ENCODE results near the gene SHH.

The SHH gene

GRCh38 chr7:155762036-155762435, 50.2 kb downstream of the SHH start:
- no peak for DNase-seq

DNA sequence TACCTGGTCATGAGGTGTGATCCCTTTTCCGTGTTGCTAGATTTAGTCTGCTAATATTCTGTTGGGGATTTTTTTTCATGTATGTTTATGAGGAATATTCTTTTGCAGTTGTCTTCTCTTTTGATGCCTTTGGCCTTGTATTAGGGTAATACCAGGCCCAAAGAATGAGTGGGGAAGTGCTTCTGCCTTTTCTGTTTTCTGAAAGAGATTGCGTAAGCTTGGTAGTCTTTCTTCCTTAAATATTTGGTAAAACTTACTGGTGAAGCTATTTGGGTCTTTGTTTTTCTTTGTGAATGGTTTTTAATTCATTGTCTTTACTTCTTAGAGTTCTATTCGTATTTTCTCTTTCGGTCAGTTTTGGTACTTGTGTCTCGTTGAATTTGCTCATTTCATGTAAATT, 51.1 kb downstream of the SHH start:
- DNase-seq, result no peak

- no peak for DNase-seq
These were observed 52.4 kb downstream of the SHH start for GRCh38 chr7:155759740-155760430.

DNA sequence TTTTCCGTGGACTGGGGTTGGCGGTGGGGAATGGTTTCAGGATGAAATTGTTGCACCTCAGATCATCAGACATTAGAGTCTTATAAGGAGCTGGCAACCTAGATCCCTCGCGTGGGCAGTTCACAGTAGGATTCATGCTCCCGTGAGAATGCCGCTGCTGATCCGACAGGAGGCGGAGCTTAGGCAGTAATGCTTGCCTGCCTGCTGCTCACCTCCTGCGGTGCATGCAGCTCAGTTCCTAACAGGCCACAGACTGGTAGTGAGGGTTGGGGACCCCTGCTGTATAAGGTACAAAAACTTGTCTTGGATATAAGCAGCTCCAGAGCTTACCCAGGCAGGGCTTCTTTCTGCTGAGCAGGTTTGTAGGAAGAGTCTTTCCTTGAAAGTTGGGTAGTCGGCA, 53.9 kb downstream of the SHH start:
- DNase-seq, result no peak

DNA sequence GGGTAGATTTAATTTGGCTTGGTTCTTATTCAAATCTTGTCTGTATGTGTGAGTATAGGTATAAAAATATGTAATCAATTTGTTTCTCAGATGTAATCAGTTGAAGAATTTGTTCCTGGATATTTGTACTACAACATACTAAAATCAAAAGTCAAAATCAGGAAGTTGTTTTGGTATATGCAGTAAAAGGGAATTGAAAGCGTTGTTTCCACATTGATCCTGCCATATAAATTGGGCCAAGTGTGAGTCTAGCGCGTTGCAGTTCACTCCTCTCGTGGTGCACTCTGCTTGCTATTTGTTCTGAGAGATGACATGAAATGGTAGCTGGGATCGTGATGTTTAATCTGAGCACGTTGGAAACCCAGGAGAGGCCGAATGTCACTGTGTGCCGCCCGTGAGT, 55.9 kb downstream of the SHH start:
- DNase-seq, result no peak

GRCh38 chr7:155755026-155755425, 57.2 kb downstream of the SHH start:
- DNase-seq, result no peak

GRCh38 chr7:155754165-155754564, 58.1 kb downstream of the SHH start:
- no peak for DNase-seq

DNA sequence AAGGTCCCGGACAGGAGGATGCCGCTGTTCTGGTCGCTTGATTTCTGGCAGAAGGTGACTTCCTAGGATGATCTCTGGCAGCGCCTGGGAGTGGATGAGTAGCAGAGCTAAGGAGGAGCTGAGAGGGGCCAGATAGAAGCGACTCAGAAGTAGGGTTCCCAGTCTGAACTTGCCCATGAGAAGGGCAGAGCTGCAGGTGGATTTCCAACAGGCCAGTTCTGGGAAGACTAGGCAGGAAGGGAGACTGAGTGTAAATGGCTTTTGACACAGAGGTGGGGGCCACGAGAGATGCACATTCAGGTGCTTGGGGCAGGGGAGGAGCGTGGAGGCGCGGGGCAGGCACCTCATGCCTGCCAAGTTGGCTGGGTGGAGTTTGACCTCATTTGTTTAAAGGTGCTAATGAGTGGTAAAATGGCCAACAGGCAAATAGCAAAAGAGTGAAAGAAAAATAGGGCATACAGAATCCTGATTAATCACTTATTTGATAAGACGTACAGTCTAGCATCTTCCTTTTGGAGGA, 58.8 kb downstream of the SHH start:
- DNase-seq, result no peak

GRCh38 chr7:155752756-155753445, 59.4 kb downstream of the SHH start:
- no peak for DNase-seq

GRCh38 chr7:155751409-155751808, 60.9 kb downstream of the SHH start:
- DNase-seq, result no peak

DNA sequence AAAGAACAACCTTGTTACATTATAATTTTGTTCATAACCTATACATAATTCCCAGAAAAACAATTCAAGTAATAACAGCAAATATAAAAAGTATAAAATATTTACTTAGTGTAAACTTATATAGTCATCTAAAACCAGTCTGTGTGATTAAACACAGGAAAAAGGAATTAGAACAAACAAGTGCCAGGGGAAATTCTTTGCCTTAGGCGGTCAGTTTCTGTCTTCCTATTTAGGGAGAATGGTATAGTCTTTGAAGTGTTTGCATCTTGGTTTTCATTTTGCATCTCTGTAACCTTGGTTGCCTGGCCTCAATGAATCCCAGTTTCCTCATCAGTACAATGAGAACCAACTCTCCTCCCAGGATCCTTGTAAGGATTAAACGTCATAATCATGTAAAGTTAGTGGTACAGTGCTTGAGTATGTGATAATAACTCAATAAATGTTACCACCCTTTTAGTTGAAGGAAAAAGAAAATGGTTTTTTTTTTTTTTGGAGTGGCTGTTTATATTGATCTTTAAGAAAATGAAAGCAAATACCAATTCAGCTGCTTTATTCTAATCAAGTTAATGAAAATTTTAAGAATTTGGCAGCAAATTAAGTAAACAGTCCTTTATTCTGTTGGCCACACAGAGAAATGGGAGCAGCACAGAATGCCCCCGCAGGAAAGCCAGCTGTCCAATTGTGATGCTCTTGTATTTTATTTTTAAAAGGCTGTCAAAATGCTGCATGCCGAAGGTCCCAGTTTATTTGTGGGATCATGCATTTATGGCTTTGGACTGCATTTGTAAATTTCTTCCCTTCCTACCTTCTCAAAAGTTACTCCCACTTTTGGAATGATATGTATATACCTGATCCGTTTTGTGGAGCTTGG, 61.8 kb downstream of the SHH start:
- DNase-seq, result no peak

Data from SHP77 (cell line).